Fibroblast of lung (primary cell): ENCODE results near the gene IL16.

Experiments
- EZH2 ChIP-seq: IDR thresholded peaks from 2 replicates; pipeline ENCODE4 v1.5.1; 2012; ENCODE audit warnings: low read length, control low read depth, mild to moderate bottlenecking; ENCODE audit errors: missing control alignments
- TF ChIP-seq, protein P1 (sequence below), 2 donors: IDR thresholded peaks in 1 of 2; conservative IDR thresholded peaks in 1 of 2; 1 replicate in 1 of 2; 2 replicates in 1 of 2; pipeline ENCODE4 v1.5.1; 2011 to 2012; ENCODE audit warnings: low read length in 2 of 2, control low read depth in 1 of 2, inconsistent platforms in 1 of 2, low read depth in 1 of 2, mild to moderate bottlenecking in 1 of 2

DNA sequence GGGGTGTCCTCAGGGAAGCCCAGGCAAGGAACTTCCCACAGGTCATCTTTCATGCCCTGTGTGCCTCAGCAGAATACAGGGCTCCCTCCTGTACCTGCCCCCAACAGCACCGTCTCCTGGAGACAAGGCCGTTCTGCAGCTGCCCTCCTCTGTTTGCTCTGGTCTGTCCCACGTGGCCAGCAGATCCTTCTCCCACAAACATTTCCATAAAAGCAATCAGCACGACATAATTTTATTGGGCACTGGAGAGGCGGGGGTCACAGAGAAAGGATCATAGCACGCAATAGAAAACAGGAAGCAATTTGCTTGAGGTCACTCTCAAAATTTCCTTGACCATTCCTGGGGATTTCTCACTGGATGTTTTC is 97.8 kb downstream of the IL16 start:
- TF ChIP-seq, protein P1, sequence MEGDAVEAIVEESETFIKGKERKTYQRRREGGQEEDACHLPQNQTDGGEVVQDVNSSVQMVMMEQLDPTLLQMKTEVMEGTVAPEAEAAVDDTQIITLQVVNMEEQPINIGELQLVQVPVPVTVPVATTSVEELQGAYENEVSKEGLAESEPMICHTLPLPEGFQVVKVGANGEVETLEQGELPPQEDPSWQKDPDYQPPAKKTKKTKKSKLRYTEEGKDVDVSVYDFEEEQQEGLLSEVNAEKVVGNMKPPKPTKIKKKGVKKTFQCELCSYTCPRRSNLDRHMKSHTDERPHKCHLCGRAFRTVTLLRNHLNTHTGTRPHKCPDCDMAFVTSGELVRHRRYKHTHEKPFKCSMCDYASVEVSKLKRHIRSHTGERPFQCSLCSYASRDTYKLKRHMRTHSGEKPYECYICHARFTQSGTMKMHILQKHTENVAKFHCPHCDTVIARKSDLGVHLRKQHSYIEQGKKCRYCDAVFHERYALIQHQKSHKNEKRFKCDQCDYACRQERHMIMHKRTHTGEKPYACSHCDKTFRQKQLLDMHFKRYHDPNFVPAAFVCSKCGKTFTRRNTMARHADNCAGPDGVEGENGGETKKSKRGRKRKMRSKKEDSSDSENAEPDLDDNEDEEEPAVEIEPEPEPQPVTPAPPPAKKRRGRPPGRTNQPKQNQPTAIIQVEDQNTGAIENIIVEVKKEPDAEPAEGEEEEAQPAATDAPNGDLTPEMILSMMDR (conservative IDR thresholded peaks at IDR 0.05 in 1 of 2, IDR thresholded peaks at IDR 0.05 in 1 of 2; ENCODE audit: low read depth in 1 of 2, low read length in 2 of 2): no peak
- TF ChIP-seq EZH2: no peak
